Astrocyte (in vitro differentiated cells and primary cell): ENCODE results near the gene HNRNPH2. TPM values are rescaled to one million over a fixed set of nuclear protein-coding genes. Genes with fewer than 3 reads are reported as not detected.

Source experiments
- DNase-seq: peaks from one replicate; pipeline ENCODE4 v3.0.0-alpha.2; 2010; ENCODE audit warnings: low read depth
- FAIRE-seq: peaks from 2 replicates; lab custom pipeline; 2011; peaks lifted over from hg19 to GRCh38; lab: Jason Lieb, UNC
- H2AFZ ChIP-seq: 2 replicates; pipeline ENCODE4 v1.6.0; 2012; ENCODE audit warnings: low read depth, low read length, inconsistent platforms
- H3K27ac ChIP-seq: 2 replicates; pipeline ENCODE4 v1.5.1; 2011; ENCODE audit warnings: low read depth, low read length, inconsistent platforms
- H3K27me3 ChIP-seq: 2 replicates; pipeline ENCODE4 v1.6.0; 2011; ENCODE audit warnings: low read length, inconsistent platforms; ENCODE audit not compliant: insufficient read depth
- H3K36me3 ChIP-seq: 2 replicates; pipeline ENCODE4 v1.5.1; 2011; ENCODE audit warnings: low read length, inconsistent platforms; ENCODE audit not compliant: insufficient read depth
- H3K4me1 ChIP-seq: 2 replicates; pipeline ENCODE4 v1.5.1; 2011; ENCODE audit warnings: low read length, inconsistent platforms; ENCODE audit not compliant: insufficient read depth
- H3K4me2 ChIP-seq: 2 replicates; pipeline ENCODE4 v1.6.0; 2012; ENCODE audit warnings: low read length, inconsistent platforms
- H3K4me3 ChIP-seq: 2 replicates; pipeline ENCODE4 v1.5.1; 2011; ENCODE audit warnings: low read depth, mild to moderate bottlenecking, low read length, inconsistent platforms; ENCODE audit not compliant: insufficient read depth
- H3K79me2 ChIP-seq: 2 replicates; pipeline ENCODE4 v1.6.0; 2012; ENCODE audit warnings: mild to moderate bottlenecking, low read length, inconsistent platforms; ENCODE audit not compliant: insufficient read depth
- H3K9ac ChIP-seq: 2 replicates; pipeline ENCODE4 v1.6.0; 2012; ENCODE audit warnings: mild to moderate bottlenecking, low read length, inconsistent platforms
- H3K9me3 ChIP-seq: 2 replicates; pipeline ENCODE4 v1.5.1; 2012; ENCODE audit warnings: low read depth, mild to moderate bottlenecking, low read length, inconsistent platforms; ENCODE audit not compliant: insufficient read depth
- H4K20me1 ChIP-seq: 2 replicates; pipeline ENCODE4 v1.6.0; 2012; ENCODE audit warnings: low read length, inconsistent platforms; ENCODE audit not compliant: insufficient read depth
- H3K27ac Mint-ChIP-seq: one replicate; pipeline ENCODE4 v1.8.0; 2021; ENCODE audit warnings: mild to moderate bottlenecking, mixed read lengths; ENCODE audit not compliant: unreplicated experiment
- H3K27me3 Mint-ChIP-seq: one replicate; pipeline ENCODE4 v1.8.0; 2021; ENCODE audit warnings: low read depth, mixed read lengths; ENCODE audit not compliant: unreplicated experiment
- H3K36me3 Mint-ChIP-seq: one replicate; pipeline ENCODE4 v1.8.0; 2021; ENCODE audit warnings: low read depth, mixed read lengths; ENCODE audit not compliant: unreplicated experiment
- H3K4me1 Mint-ChIP-seq: one replicate; pipeline ENCODE4 v1.8.0; 2021; ENCODE audit warnings: low read depth, mixed read lengths; ENCODE audit not compliant: unreplicated experiment
- H3K4me3 Mint-ChIP-seq: one replicate; pipeline ENCODE4 v1.8.0; 2021; ENCODE audit warnings: mild to moderate bottlenecking, moderate library complexity, mixed read lengths; ENCODE audit not compliant: unreplicated experiment
- H3K9me3 Mint-ChIP-seq: one replicate; pipeline ENCODE4 v1.8.0; 2021; ENCODE audit warnings: mild to moderate bottlenecking, mixed read lengths; ENCODE audit not compliant: unreplicated experiment
- EZH2 ChIP-seq: IDR thresholded peaks from 2 replicates; pipeline ENCODE4 v1.6.1; 2012; ENCODE audit warnings: mild to moderate bottlenecking, low read length, inconsistent platforms; ENCODE audit not compliant: insufficient read depth
- total RNA-seq: library from RNA; stranded (reverse); gene quantifications from 2 replicates; pipeline ENCODE4 v1.2.1, GENCODE V29; 2021
- TF ChIP-seq, protein P1 (sequence below): IDR thresholded peaks from 2 replicates; pipeline ENCODE4 v1.5.1; 2011; ENCODE audit warnings: low read depth, mild to moderate bottlenecking, inconsistent platforms, low read length, moderate library complexity; ENCODE audit not compliant: insufficient read depth

Gene HNRNPH2
- total RNA-seq, 1 donor from 2014 or later, result 48.9 TPM

DNA sequence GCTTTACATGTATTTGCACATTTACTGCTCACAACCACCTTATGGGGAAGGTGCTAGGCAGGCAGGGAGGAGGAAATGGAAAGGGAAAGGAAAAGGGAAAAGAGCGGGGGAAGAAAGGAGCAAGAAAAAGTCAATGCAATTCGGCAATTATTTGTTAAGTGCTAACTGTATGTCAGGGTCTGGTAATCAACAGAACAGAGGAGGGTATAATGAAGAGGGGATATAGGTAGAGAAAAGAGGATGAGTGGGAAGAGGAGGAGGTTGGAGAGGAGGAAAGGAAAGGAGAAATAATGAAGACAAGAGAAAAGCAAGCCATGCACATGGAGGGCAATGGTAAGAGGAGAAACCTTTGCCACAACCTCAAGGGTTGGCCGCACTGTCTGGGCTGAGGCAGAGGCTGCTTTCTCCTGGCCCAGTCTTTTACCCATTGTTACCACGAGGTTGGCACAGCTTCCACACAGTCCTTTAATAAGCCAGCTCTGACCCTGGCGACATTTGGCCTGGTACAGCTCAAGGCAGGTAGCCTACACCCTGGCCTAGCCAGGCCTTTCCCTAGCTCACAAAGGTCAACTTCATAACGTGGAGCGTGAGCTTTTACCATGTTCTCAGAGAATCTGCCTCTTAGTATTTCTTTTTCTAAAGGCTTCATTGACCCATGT is 22.9 kb upstream of the HNRNPH2 start:
- Histone ChIP-seq H3K27me3 (no peaks in the 10 kb centered on the region), H4K20me1 (no peaks in the 10 kb centered on the region), H3K79me2 (no peaks in the 10 kb centered on the region), H3K4me2 (no peak overlapping the region), H3K27ac (no peak overlapping the region), H3K4me3 (no peak overlapping the region), H3K4me1 (no peaks in the 10 kb centered on the region), H3K9me3 (no peaks in the 10 kb centered on the region), H2AFZ (no peak overlapping the region), H3K9ac (no peak overlapping the region), H3K36me3 (no peaks in the 10 kb centered on the region)
- Mint-ChIP-seq H3K9me3 (no peaks in the 10 kb centered on the region), H3K27ac (no peak overlapping the region), H3K36me3 (no peaks in the 10 kb centered on the region), H3K4me3 (no peak overlapping the region), H3K27me3 (peaks cover 2% of the 10 kb centered on the region), H3K4me1 (no peaks in the 10 kb centered on the region)
- TF ChIP-seq, protein P1, sequence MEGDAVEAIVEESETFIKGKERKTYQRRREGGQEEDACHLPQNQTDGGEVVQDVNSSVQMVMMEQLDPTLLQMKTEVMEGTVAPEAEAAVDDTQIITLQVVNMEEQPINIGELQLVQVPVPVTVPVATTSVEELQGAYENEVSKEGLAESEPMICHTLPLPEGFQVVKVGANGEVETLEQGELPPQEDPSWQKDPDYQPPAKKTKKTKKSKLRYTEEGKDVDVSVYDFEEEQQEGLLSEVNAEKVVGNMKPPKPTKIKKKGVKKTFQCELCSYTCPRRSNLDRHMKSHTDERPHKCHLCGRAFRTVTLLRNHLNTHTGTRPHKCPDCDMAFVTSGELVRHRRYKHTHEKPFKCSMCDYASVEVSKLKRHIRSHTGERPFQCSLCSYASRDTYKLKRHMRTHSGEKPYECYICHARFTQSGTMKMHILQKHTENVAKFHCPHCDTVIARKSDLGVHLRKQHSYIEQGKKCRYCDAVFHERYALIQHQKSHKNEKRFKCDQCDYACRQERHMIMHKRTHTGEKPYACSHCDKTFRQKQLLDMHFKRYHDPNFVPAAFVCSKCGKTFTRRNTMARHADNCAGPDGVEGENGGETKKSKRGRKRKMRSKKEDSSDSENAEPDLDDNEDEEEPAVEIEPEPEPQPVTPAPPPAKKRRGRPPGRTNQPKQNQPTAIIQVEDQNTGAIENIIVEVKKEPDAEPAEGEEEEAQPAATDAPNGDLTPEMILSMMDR, result no peak
- no peak for TF ChIP-seq EZH2
- FAIRE-seq (no peak), DNase-seq (no peak)

DNA sequence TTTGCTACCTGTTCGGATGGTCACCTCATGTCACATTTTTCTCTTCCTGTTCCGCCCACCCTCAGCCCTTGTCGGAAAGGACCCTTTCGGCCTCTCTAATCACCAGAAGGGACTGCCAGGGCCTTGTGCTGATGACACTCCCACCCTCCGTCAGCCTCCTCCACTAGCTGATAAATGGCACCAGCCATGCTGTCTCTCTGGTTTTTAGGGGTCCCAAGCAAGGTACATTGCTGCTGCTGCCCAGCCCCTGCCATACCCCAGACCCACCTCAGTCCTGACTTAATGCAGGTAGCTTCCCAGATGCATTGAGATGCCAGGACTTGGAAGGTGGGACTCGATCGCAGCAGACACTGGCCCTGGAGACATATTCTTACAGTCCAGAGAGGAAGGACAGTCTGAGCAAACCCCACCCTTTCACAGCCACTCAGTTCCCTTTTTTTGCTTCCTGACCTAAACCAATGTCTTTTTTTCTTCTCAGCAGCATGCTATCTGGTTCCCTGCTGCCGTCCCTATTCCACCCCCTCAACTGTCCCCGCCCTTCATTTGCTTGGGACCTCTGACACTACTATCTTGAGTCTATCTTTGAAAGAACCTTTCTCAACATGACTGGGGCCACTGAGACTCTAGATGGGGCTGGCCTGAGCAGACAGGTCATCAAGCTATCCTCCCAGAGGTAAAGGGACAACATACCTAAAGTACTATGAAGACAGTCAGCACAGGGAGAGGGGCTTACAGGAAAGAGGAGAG is 22.1 kb upstream of the HNRNPH2 start, which contains the start of gene BTK:
BTK (minus strand) TSS at position 397 of the 747 bp plus-strand sequence. CDS start 10,907 bp downstream, outside the sequence.
- TF ChIP-seq, protein P1, result no peak
- no peak for TF ChIP-seq EZH2
- FAIRE-seq, result no peak
- Histone ChIP-seq H3K27ac (no peak within 1 kb of the TSS), H3K36me3 (no peaks in the 10 kb centered on the region), H4K20me1 (no peaks in the 10 kb centered on the region), H3K9ac (no peak within 1 kb of the TSS), H3K79me2 (peaks cover 1% of the 10 kb centered on the region), H3K4me3 (no peak within 1 kb of the TSS), H3K4me1 (no peaks in the 10 kb centered on the region), H3K9me3 (no peaks in the 10 kb centered on the region), H2AFZ (no peak within 1 kb of the TSS), H3K4me2 (no peak within 1 kb of the TSS), H3K27me3 (no peaks in the 10 kb centered on the region)
- Mint-ChIP-seq H3K36me3 (no peaks in the 10 kb centered on the region), H3K27me3 (peaks cover 2% of the 10 kb centered on the region), H3K9me3 (no peaks in the 10 kb centered on the region), H3K4me1 (no peaks in the 10 kb centered on the region), H3K4me3 (no peak within 1 kb of the TSS), H3K27ac (no peak within 1 kb of the TSS)
- DNase-seq, result no peak

DNA sequence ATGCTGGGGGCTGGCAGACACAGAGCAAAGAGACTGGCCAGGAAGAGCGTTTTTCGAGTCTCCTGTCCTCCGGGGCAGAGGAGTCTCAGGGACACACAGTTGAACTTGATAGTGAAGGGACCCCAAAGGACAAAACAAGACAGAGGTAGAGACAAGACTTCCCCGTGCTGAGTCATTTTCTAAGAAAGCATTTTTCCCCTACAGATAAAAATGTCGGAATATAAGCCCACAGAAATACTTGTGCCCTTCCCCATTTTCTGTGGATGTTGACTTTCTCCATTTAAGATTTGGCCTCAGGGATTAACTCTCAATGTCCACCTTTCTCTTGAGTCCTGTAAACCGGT is 21.5 kb upstream of the HNRNPH2 start:
- Histone ChIP-seq H3K4me2 (no peak overlapping the region), H3K4me3 (no peak overlapping the region), H3K27me3 (no peaks in the 10 kb centered on the region), H3K9ac (no peak overlapping the region), H3K36me3 (peaks cover under 1% of the 10 kb centered on the region), H3K79me2 (peaks cover 7% of the 10 kb centered on the region), H3K9me3 (no peaks in the 10 kb centered on the region), H3K4me1 (no peaks in the 10 kb centered on the region), H3K27ac (no peak overlapping the region), H4K20me1 (no peaks in the 10 kb centered on the region), H2AFZ (no peak overlapping the region)
- no peak for DNase-seq
- H3K9me3 Mint-ChIP-seq, result no peaks in the 10 kb centered on the region
- no peaks in the 10 kb centered on the region for H3K36me3 Mint-ChIP-seq
- no peak overlapping the region for H3K27ac Mint-ChIP-seq
- H3K27me3 Mint-ChIP-seq, result peaks cover 2% of the 10 kb centered on the region
- no peak overlapping the region for H3K4me3 Mint-ChIP-seq
- TF ChIP-seq, protein P1, result no peak
- no peak for TF ChIP-seq EZH2
- no peak for FAIRE-seq
- H3K4me1 Mint-ChIP-seq, result no peaks in the 10 kb centered on the region
